Lung microvascular endothelial cell (primary cell): ENCODE data around the gene MSLN. TPM values are rescaled to one million over a fixed set of nuclear protein-coding genes. Genes with fewer than 3 reads are reported as not detected.
"Not testable (repeated sequence)": the region's sequence is repeated elsewhere in the genome, so short reads cannot be mapped to it uniquely, and the experiment has no call there.

ENCODE experiments used
- DNase-seq, 2 donors: peaks; one replicate each; pipeline versions ENCODE4 v3.0.0 to v3.0.0-alpha.2; 2010; ENCODE audit warnings: low read depth in 2 of 2
- total RNA-seq: library from RNA; depleted of rRNA; stranded (reverse); fragments of >200 nt; gene quantifications from 2 replicates; pipeline ENCODE4 v1.2.1, GENCODE V29; 2014

MSLN gene
- total RNA-seq, 1 donor from 2014 or later = 0.20 TPM

DNA sequence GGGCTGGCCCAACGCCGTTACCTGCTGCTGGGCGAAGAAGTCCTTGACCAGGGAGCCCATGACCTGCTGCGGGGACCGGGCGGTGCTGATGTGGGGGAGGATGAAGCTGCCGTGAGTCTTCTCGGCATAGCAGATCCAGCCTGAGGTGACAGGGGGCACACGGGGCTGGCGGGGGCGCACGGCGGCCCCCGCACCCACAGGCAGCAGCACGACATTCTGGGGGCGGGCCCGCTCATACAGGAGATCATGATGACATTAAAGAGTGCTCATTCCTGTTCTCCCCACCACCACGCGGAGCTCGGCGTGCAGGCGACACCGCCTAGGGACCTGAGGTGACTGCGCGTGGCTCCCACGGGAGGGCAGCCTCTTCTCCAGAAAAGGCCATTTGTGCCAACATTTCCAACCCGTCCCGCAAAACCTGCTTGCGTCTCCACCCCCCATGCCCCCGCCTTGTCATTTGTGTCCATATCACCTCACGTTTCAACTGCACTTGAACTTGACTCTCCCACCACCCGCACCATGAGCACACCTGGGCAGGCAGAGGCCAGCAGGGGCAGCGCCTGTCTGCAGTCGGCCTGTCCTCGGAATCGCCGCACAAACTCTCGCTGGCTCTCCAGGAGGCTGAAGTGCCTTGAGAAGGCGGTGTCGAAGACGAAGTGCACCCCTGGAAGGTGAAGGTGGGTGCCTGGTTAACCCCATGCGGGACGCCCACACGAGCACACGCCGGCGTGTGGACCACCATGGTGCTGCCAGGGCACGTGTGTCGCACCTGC is 26.1 kb upstream of the MSLN start:
- DNase-seq = no peak

DNA sequence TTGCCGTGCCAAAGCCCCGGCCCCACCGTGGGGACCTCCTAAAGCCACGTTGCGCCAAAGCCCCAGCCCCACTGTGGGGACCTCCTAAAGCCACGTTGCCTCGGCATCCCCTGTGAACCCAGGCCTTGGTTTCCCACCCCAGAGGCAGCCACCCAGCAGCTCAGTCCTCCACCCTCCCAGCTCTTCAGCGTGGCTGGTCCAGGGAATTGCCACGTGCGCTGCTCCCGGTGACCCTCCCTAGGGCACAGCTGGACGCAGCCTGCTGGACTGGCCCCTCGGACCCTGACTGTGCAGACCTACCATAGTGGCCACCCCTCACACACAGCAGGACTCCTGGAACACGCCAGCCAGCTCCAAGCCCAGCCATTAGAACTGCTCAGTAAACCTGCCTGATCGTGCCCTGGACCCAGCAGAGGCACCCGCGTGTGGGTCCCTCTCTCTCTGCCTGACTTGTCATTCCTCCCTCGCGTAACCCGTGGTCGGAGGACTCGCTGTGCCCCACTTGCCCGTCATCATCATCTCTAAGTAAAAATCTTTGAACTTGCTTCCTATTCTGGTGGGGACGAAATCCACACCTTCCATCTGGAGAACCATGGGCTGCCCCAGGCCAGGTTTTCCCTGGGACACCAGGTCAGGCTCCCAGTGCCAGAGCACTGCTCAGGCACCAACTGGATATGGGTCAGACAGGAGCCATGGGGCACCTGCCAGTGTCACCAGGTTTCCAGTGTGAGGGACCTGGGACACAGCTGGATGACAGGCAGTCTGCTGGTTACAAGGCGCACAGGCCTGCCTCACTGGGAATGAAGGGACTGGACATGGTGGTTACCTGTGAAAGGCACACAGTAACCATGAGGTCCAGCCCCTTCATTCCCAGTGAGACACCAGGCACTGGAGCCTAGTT is 25.3 kb upstream of the MSLN start:
- DNase-seq = no peak

DNA sequence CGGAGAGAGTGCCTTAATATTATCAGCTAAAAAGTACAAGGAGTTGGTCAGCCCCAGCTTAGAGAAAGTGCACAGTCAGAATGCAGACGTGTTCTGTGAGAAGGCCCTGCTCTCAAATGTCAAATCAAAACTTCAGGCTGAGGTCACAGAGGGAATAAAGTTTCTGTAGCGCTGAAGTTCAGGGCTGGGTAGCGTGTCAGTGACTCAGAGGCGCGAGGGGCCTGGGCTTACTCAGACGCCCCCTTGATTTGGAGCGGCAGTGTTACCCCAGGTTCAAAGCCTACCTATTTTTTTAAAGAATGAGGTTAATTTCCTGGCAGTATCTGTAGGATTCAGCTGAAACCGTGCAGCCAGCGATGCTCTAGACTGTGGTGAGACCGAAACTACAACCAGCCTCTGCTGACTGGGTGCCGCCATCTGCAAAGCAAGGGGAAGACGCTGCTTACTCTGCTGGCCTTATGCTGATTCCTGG is 24.5 kb upstream of the MSLN start:
- DNase-seq = no peak

DNA sequence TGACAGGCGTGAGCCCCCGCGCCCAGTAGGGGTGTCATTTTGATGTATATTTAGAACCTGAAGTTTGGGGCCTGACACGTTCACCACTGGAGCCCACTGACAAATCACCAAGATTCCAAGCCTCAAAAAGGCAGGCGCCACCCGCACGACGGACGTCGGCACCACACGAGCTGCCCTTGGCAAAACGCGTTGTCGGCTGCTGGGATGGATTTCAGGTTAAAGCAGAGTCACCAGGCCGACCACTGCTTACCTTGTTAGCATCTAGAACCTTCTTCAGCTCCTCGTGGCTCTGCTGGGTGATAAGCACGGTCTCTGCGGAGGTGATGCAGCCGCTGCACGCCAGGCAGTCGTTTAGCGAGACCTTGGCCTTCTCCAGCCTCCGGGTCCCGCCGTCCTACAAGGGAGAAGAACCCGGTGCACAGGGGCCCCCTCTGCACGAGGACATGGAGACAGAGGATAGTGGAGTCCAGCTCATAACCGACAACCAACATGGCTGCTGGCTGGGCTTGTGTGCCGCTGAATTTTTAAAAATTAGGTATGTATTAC is 23.5 kb upstream of the MSLN start:
- DNase-seq = no peak

DNA sequence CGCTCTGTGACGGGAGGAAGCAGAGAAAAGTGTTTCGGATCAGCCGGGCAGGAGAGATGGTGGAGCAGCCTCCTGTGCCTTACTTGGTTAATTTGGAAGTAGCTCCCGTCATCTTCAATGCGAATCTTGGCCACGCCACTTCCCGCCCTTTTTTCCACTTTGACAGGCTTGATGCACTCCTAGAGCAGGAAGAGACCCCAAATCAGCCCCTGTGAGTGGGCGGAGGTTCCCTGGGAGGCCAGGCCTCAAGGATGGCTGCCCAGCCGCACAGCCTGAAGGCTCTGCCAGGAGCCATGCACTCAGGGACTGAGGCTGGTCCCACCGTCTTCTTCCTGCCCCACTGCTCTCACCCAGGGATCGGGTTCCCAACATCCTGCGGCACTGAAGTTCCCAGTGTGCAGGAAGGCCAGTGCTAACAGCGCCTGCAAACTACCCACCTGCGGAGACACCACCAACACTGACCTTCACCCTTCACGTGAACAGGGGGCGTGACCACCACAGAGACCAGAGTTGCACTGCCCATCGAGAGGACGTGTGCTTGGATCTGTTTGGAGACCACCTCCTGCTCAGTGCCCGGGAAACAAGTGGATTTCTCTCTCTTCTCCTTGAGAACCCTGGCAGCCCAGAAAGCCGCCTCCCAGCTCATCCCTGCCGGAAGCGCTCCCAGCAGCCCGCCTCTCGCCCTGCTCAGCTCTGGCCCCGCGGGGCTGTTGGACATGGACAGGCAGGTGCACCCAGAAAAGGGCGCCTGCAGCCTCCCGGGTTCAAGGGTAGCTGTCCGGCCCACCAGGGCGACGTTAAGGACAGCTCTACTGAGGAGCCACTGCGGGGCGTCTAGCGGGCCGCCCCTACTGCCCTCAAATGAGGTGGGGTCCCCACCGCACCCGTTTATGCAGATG is 20.7 kb upstream of the MSLN start:
- no peak for DNase-seq

DNA sequence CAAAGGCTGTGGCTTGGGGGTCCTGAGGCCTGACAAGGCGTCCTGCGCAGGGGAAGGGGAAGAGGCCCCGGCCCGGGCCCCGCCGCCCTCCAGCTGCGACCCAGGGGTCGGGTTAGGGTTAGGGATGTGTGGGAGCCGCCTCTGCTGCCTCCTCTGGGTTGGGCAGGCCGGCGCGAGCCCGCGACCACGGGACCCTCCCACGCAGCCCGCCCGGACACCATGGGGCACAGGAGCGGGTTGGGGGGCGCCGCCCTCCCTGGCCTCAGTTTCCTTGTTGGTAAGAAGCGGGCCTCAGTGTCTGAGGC is 20.1 kb upstream of the MSLN start:
- no peak for DNase-seq

DNA sequence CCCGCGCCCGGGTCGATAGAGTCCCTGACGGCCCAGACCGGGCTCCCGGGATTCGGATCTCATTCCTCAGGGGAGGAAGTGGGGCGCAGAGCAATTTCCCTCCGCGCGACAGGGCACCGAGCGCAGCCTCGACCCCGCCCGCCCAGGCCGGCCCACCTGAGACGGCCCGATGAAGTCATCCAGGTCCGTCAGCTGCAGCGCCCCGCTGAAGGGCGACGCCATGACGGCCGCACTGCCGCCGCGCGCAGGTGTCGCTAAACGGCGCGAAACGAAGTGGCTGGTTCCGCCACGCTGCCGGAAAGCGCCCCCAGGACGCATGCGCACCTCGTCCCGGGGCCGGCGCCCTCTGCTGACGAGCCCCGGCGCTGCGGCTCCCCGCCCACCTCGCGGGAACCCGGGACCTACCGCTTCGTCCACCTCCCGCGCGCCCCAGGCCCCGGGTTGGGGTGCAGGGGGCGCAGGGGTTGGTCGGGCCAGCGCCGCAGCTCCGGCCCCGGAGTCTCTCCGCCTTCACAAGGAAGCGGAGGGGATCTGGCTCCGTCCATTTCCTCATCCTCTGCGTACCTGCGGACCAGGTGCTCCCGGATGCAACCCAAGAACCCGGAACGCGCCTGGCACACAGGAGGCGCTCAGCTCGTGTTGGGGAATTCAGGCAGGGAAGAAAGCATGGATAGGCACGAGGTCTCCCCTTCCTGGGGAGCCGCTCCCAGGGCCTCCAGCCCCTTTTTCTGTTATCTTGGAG is 19.6 kb upstream of the MSLN start, which contains the start of gene CIAO3:
Gene CIAO3, minus strand, starts transcription at position 234 of the 742 bp plus-strand sequence. Its CDS starts 12 bp downstream, at position 222.
- peak; percentile 92 to 95 for DNase-seq

DNA sequence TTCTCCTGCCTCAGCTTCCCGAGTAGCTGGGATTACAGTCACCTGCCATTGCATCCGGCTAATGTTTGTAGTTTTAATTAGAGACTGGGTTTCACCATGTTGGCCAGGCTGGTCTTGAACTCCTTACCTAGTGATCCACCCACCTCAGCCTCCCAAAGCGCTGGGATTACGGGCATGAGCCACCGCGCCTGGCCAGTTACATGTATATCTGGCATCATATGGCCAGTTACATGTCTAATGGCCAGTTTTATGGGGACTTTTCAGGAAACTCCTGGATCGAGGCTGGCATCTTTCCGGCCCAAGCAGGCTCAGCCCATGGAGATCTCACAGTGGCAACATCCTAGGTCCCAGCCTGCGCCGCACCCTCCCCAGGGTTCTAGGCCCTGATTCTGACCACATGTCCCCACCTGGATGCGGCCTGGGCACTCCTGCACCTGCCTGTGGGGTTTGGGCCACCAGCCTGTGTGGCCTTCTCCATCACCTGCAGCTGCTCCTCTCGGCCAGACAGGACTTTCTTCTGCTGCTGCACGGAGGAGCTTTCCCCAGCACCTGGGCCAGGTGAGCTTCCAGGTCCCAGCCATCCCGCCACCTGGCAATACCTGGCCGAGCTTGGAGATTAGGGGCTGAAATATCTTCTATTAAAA is 18.4 kb upstream of the MSLN start:
- DNase-seq = no peak

DNA sequence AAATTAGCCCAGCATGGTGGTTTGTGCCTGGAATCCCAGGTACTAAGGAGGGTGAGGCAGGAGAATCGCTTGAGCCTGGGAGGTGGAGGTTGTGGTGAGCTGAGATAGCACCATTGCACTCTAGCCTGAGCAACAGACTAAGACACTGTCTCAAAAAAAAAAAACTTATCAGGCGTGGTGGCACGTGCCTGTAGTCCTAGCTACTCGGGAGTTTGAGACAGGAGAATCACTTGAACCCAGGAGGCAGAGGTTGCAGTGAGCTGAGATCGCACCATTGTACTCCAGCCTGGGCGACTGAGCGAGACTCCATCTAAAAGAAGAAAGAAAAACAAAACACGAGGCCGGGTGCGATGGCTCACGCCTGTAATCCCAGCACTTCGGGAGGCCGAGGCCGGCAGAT is 17.6 kb upstream of the MSLN start:
- not testable (repeated sequence) for DNase-seq

DNA sequence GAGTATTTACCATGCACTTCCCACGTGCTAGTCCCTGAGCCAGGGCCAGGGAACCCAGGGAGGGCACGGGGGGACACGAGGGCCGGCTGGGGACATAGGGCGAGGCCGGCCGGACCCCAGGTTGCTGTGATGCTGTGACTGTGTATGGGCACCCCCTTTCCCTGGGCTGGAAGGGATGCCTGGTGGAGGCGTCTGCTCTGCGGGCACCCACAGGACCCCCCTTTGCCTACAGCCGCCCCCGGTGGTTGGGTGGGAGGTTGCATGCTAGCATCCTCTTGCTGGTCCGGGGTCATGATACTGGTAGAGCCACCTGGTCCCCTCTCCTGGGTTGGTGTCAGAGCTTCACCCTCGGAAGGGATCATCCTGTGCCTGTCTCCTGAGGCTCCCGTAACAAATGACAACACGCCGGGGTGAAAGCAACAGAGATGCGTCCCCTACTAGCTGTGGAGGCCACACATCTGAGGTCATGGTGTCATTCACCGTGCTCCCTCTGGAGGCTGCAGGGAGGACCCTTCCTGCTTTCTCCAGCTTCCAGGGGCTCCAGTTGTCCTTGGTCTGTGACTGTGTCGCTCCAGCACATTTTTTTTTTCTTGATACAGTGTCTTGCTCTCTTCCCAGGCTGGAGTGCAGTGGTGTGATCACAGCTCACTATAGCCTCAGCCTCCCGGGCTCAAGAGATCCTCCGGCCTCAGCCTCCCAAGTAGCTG is 16.6 kb upstream of the MSLN start:
- DNase-seq = no peak

DNA sequence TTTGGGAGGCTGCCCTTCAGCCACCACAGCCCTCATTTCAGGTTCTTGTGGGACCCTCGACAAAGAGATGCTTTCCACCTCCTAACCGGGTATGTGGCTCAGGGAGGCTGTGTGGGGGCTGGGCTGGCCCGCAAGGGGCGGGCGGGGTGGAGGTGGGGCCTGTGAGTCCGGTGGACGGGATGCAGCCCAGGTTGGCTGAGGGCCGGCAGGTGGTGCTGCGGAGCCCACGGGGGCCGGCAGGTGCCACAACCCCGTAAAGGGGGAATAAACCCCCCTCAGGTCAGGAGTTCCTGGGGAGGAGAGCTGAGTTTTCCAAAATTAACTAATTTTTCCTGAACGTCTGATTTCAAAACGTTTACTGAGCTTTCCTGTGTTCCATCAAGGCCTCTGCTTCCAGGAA is 14.8 kb upstream of the MSLN start:
- peak in 1 of 2 donors; percentile 25 for DNase-seq

DNA sequence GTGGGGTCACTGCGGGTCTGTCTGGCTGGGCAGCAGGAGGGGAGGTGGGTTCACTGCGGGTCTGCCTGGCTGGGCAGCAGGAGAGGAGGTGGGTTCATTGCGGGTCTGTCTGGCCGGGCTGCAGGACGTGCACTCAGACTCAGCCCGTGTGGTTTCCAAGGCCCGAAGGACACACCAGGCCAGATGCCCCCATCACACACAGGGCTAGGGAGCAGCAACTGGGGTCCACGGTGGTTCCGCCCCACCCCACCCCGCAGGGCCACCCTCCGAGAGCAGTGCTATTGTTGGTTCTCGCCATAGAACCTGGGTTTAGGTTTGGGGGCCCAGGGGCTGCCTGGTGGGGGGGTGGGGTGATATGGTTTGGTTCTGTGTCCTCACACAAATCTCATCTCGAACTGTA is 13.9 kb upstream of the MSLN start:
- DNase-seq = no peak

DNA sequence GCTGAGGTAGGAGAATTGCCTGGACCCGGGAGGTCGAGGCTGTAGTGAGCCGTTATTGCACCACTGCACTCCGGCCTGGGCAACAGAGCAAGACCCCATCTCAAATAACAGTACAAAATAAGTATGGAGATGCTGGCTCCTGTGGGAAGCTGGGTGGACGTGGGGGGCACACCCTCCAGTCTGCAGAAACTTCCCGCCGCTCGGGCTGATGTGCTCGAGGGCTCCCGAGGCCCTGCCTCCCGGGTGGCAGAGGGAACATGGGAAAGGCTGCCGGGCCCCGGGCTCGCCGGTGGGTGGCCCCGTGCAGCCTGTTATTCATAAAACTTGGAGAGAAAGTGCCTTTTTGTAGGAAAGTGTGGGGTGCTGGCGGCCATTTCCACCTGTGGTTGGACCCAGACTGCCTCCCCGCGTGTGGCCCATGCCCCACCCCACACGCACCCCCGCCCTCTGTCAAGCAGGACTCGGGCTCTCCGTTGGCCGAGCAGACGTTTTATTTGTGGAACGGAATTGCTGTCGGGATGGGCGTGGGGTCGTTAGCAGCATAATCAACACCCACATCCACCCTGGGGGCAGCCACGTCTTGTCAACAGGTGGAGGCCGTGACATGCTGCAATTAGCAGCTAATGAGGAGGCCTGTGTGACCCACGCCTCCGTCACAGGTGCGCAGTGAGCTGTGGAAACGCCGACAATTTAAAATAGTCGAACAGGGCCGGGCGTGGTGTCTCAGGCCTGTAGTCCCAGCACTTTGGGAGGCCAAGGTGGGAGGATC is 12.4 kb upstream of the MSLN start:
- DNase-seq = no peak

DNA sequence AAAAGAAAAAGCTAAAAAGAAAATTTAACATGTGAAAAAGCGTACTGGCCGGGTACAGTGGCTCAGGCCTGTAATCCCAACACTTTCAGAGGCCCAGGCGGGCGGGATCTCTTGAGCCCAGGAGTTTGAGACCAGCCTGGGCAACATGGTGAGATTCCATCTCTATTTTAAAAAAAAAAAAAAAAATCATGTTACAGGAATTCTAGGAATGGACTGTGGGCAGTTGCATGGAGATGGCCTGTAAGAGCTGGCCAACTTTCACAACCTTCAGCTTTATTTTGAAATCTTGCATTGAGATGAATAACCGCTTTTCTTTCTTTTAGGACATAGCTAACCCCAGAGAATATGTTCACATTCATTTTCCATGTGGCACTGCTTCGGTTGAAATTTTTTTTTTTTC is 11.5 kb upstream of the MSLN start:
- no peak for DNase-seq

DNA sequence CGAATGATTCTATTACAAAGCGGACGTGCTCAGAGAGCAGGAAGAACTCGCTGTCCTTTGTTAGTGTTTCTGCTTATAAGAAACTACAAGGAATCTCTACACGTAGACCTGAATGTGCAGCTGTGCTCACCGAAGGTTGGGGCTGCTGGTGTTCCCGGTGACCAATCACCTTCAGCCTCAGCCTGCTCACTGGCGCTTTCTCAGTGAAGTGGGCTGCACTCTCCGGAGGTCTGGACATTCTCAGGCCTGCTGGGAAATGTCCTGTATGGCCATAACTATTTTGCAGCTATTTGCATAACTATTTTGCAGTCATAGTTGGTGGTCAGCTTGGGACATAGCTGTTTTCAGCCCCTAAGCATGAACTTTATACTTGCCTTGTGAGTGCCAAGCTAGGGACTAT is 10.0 kb upstream of the MSLN start:
- DNase-seq = no peak

DNA sequence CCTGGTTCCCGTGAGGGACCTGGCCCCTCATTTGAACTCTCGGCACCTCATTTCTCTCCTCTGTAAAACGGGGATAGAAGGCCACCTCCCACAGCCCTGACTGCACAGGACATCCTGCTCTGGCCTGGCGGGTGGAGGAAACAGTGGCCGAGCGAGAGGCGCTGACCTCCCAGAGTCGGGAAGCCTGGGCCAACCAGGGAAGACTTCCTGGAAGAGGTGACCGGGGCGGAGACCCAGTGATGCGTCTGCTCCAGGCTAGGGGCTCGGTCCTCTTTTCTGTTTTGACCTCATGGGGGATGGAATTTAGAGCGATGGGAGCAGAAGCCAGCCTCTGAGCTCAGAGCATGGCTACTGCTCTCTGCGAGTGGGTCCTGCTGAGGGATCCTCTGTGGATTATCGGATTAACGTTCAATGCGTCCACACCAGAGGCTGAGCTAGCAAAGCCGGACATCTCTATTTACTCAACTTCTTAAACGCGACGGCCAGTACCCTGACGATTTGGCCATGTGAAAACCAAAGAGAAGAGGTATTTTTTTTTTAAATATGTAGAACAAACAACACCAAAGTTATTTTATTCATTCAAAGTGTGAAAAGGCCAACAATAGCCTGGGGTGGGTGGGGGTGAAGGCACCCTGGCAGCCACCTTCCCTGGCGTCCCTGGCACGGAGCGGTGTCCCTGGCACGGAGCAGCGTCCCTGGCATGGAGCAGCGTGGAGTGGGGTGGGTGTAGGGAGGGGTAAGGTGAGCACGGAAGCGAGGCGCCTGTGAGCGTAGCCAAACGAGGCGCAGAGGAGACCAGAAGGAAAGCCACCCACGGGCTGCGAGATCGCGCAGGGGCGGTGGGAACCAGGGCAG is 9.2 kb upstream of the MSLN start:
- no peak for DNase-seq

DNA sequence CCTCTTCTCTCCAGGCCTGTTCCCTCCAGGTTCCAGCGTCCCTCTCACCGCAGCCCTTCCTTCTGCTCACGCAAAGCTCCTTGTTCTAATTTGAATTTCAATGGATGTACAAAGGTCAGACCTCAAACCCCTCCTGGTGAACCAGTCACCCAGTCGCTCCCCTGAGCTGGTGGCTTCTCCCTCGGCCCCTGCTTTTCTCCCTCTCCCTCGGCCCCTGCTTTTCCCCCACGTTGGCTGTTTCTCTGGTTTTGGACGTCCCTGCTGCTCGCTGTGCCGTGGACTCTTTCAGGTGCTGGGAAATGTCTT is 8.6 kb upstream of the MSLN start:
- no peak for DNase-seq

DNA sequence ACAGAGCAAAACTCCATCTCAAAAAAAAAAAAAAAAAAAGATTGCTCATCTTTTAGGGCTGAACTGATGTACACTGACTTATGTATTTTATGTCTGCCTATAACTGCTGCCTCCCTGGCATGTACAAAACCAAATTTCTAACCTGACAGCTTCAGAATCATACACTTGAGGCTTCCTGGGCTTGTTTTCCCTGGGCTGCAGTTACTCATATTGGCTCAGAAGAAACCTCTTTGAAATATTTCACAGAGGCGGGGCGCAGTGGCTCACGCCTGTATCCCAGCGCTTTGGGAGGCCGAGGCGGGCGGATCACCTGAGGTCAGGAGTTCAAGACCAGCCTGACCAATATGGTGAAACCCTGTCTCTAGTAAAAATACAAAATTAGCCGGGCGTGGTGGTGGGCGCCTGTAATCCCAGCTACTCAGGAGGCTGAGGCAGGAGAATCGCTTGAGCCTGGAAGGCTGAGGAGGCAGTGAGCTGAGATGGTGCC is 6.4 kb upstream of the MSLN start:
- not testable (repeated sequence) for DNase-seq
